ENCODE results near the gene ZNF836. TPM values are rescaled to one million over a fixed set of nuclear protein-coding genes. Genes with fewer than 3 reads are reported as not detected.

The ZNF836 gene
- total RNA-seq: 10 to 100 TPM in 2 of 4 donors, 1 to 10 TPM in 2; 5.6 to 17.8 (median 8.7) TPM

GRCh38 chr19:52171321-52172169 is at the start of gene ZNF836:
Gene ZNF836, minus strand, starts transcription at chr19:52171621. Its CDS starts 3,549 bp downstream, at chr19:52168072.
- in situ Hi-C loops (cut with MboI; ENCODE audit: low pct_ligation_motif_present in 1 of 4, low pct_unique_long_range_greater_than_20kb in 1 of 4, low sequenced_read_pairs in 3 of 4): no loop called here
- TF ChIP-seq POLR2AphosphoS5 (IDR thresholded peaks at IDR 0.05): peak in 2 of 3 donors; percentile 42 to 64
- no peak for TF ChIP-seq CTCF (IDR thresholded peaks at IDR 0.05)
- TF ChIP-seq POLR2A (IDR thresholded peaks at IDR 0.05): peak; percentile 39
- TF ChIP-seq EP300 (IDR thresholded peaks at IDR 0.05; ENCODE audit: low read depth): no peak

GRCh38 chr19:52221031-52221430 is 49.6 kb upstream of the ZNF836 start:
- Histone ChIP-seq H3K4me3 (no peak overlapping the region), H3K4me1 (no peaks in the 10 kb centered on the region), H3K27ac (no peak overlapping the region), H3K9me3 (no peaks in the 10 kb centered on the region), H3K27me3 (no peaks in the 10 kb centered on the region), H3K36me3 (peaks cover 0 to 98% (median 48%) of the 10 kb centered on the region in 4 donors)
- intact Hi-C loops (cut with DNase I; ENCODE audit: low total_unique reads) (no loop called here), in situ Hi-C loops (cut with MboI; ENCODE audit: low pct_ligation_motif_present in 1 of 4, low pct_unique_long_range_greater_than_20kb in 1 of 4, low sequenced_read_pairs in 3 of 4) (no loop called here)
- WGBS, 2 donors (ENCODE audit: low coverage in 1 of 2): 98% methylated on average over 6 of the region's 6 CpGs; no CpG with 5 or more reads in 1 of the 2 donors
- TF ChIP-seq CTCF (IDR thresholded peaks at IDR 0.05) (no peak), POLR2A (IDR thresholded peaks at IDR 0.05) (no peak), POLR2AphosphoS5 (IDR thresholded peaks at IDR 0.05) (no peak), EP300 (IDR thresholded peaks at IDR 0.05; ENCODE audit: low read depth) (no peak)
- no peak for DNase-seq

More at GRCh38 chr19:52171321-52172169, at the start of gene ZNF836:
- Histone ChIP-seq H3K27ac (peak within 1 kb of the TSS; percentile 82 to 90 (median 87)), H3K9me3 (no peaks in the 10 kb centered on the region), H3K4me1 (peaks cover 0 to 15% (median 9%) of the 10 kb centered on the region in 4 donors), H3K36me3 (peaks cover 0 to 22% (median 7%) of the 10 kb centered on the region in 4 donors), H3K4me3 (peak within 1 kb of the TSS; percentile 74 to 84 (median 81)), H3K27me3 (no peaks in the 10 kb centered on the region)
- 7 to 8% methylated on average over 14 to 37 of the region's 37 CpGs for WGBS, 2 donors (ENCODE audit: low coverage in 1 of 2)
- DNase-seq: peak; percentile 94
- intact Hi-C loops (cut with DNase I; ENCODE audit: low total_unique reads): no loop called here

GRCh38 chr19:52219611-52220010 is 48.2 kb upstream of the ZNF836 start:
- H3K36me3 ChIP-seq: peaks cover 0 to 100% (median 51%) of the 10 kb centered on the region in 4 donors
- intact Hi-C loops (cut with DNase I; ENCODE audit: low total_unique reads): no loop called here
- no peaks in the 10 kb centered on the region for H3K27me3 ChIP-seq
- no peaks in the 10 kb centered on the region for H3K9me3 ChIP-seq
- no peak overlapping the region for H3K4me3 ChIP-seq
- 86 to 99% methylated on average over 2 to 8 of the region's 8 CpGs for WGBS, 2 donors (ENCODE audit: low coverage in 1 of 2)
- in situ Hi-C loops (cut with MboI; ENCODE audit: low pct_ligation_motif_present in 1 of 4, low pct_unique_long_range_greater_than_20kb in 1 of 4, low sequenced_read_pairs in 3 of 4): no loop called here
- no peaks in the 10 kb centered on the region for H3K4me1 ChIP-seq
- TF ChIP-seq POLR2A (IDR thresholded peaks at IDR 0.05): no peak
- TF ChIP-seq CTCF (IDR thresholded peaks at IDR 0.05): no peak
- no peak for TF ChIP-seq EP300 (IDR thresholded peaks at IDR 0.05; ENCODE audit: low read depth)
- TF ChIP-seq POLR2AphosphoS5 (IDR thresholded peaks at IDR 0.05): no peak
- no peak for DNase-seq
- no peak overlapping the region for H3K27ac ChIP-seq

GRCh38 chr19:52217576-52217975 is 46.2 kb upstream of the ZNF836 start:
- Histone ChIP-seq H3K4me3 (no peak overlapping the region), H3K9me3 (no peaks in the 10 kb centered on the region), H3K27ac (no peak overlapping the region), H3K27me3 (no peaks in the 10 kb centered on the region), H3K36me3 (peaks cover 0 to 99% (median 51%) of the 10 kb centered on the region in 4 donors), H3K4me1 (no peaks in the 10 kb centered on the region)
- no peak for DNase-seq
- WGBS, 2 donors (ENCODE audit: low coverage in 1 of 2): 87% methylated on average over 5 of the region's 5 CpGs; no CpG with 5 or more reads in 1 of the 2 donors
- in situ Hi-C loops (cut with MboI; ENCODE audit: low pct_ligation_motif_present in 1 of 4, low pct_unique_long_range_greater_than_20kb in 1 of 4, low sequenced_read_pairs in 3 of 4) (no loop called here), intact Hi-C loops (cut with DNase I; ENCODE audit: low total_unique reads) (no loop called here)
- TF ChIP-seq POLR2A (IDR thresholded peaks at IDR 0.05) (no peak), POLR2AphosphoS5 (IDR thresholded peaks at IDR 0.05) (no peak), EP300 (IDR thresholded peaks at IDR 0.05; ENCODE audit: low read depth) (no peak), CTCF (IDR thresholded peaks at IDR 0.05) (no peak)

Data from transverse colon (tissue), 4 donors.